Neural progenitor cell (in vitro differentiated cells): ENCODE measurements around the gene SIPA1L3. TPM values are rescaled to one million over a fixed set of nuclear protein-coding genes. Genes with fewer than 3 reads are reported as not detected.
A peak's percentile ranks its signal among the peaks of the same experiment; 100 is the strongest.

ENCODE experiments used
- DNase-seq: peaks from one replicate; pipeline ENCODE4 v3.0.0-alpha.2; 2016; ENCODE audit warnings: low spot score
- H2AFZ ChIP-seq: fragments of 200-600 bp; sonication (generic); replicated peaks from 2 replicates; pipeline ENCODE4 v1.6.1; 2016; ENCODE audit warnings: antibody characterized with exemption
- H3F3A ChIP-seq: fragments of 200-600 bp; sonication (generic); 2 replicates; pipeline ENCODE4 v1.6.1; 2016; ENCODE audit warnings: antibody characterized with exemption, low read depth
- H3K27ac ChIP-seq: fragments of 200-600 bp; sonication (generic); 2 replicates; pipeline ENCODE4 v1.5.1; 2016; ENCODE audit warnings: mild to moderate bottlenecking
- H3K27me3 ChIP-seq: fragments of 200-600 bp; sonication (generic); 2 replicates; pipeline ENCODE4 v1.6.1; 2016; ENCODE audit warnings: mild to moderate bottlenecking, moderate library complexity
- H3K36me3 ChIP-seq: fragments of 200-600 bp; sonication (generic); 2 replicates; pipeline ENCODE4 v1.5.1; 2016
- H3K4me1 ChIP-seq: fragments of 200-600 bp; sonication (generic); 2 replicates; pipeline ENCODE4 v1.6.1; 2016; ENCODE audit warnings: mixed run types
- H3K4me2 ChIP-seq: fragments of 200-600 bp; sonication (generic); 2 replicates; pipeline ENCODE4 v1.6.1; 2016
- H3K4me3 ChIP-seq: fragments of 200-600 bp; sonication (generic); 2 replicates; pipeline ENCODE4 v1.5.1; 2016
- H3K79me2 ChIP-seq: fragments of 200-600 bp; sonication (generic); 2 replicates; pipeline ENCODE4 v1.6.1; 2016; ENCODE audit warnings: low read depth
- H3K9ac ChIP-seq: fragments of 200-600 bp; sonication (generic); 2 replicates; pipeline ENCODE4 v1.6.1; 2016
- H3K9me3 ChIP-seq: fragments of 200-600 bp; sonication (generic); 2 replicates; pipeline ENCODE4 v1.5.1; 2016; ENCODE audit warnings: low read depth
- H4K20me1 ChIP-seq: fragments of 200-600 bp; sonication (generic); 2 replicates; pipeline ENCODE4 v1.6.1; 2016; ENCODE audit warnings: low read depth
- H3K27ac Mint-ChIP-seq: 3 replicates; pipeline ENCODE4 v1.8.0; 2021; ENCODE audit warnings: mixed read lengths
- H3K27me3 Mint-ChIP-seq: 2 replicates; pipeline ENCODE4 v1.8.0; 2022; ENCODE audit warnings: low read depth, mild to moderate bottlenecking, inconsistent platforms, moderate library complexity, mixed read lengths; ENCODE audit not compliant: insufficient read depth
- H3K36me3 Mint-ChIP-seq: 3 replicates; pipeline ENCODE4 v1.8.0; 2021; ENCODE audit warnings: mixed read lengths
- H3K4me1 Mint-ChIP-seq: 3 replicates; pipeline ENCODE4 v1.8.0; 2021; ENCODE audit warnings: mixed read lengths
- H3K4me3 Mint-ChIP-seq: 3 replicates; pipeline ENCODE4 v1.8.0; 2021; ENCODE audit warnings: mild to moderate bottlenecking, moderate library complexity, mixed read lengths
- H3K9me3 Mint-ChIP-seq: 3 replicates; pipeline ENCODE4 v1.8.0; 2020; ENCODE audit warnings: mixed read lengths
- CTCF ChIP-seq: fragments of 200-600 bp; sonication (generic); IDR thresholded peaks from 2 replicates; pipeline ENCODE4 v1.5.1; 2017; ENCODE audit warnings: antibody characterized with exemption, mild to moderate bottlenecking
- EZH2 ChIP-seq: fragments of 200-600 bp; sonication (generic); IDR thresholded peaks from 2 replicates; pipeline ENCODE4 v1.6.1; 2017; ENCODE audit warnings: antibody characterized with exemption, mild to moderate bottlenecking, moderate library complexity
- EZH2phosphoT487 ChIP-seq: fragments of 200-600 bp; sonication (generic); IDR thresholded peaks from 2 replicates; pipeline ENCODE4 v1.6.1; 2017; ENCODE audit warnings: antibody characterized with exemption
- total RNA-seq: library from RNA; depleted of rRNA; stranded (reverse); fragments of >200 nt; gene quantifications from 2 replicates; pipeline ENCODE4 v1.2.3, GENCODE V29; 2015; ENCODE audit warnings: low replicate concordance

SIPA1L3 gene
- total RNA-seq, 1 donor from 2014 or later: 19.2 TPM

GRCh38 chr19:37953918-37954303, 46.9 kb downstream of the SIPA1L3 start:
- Histone ChIP-seq H3K4me2 (peak overlapping the region; percentile 70), H3K27me3 (no peaks in the 10 kb centered on the region), H3K27ac (peak overlapping the region; percentile 95), H3K9ac (no peak overlapping the region), H4K20me1 (no peaks in the 10 kb centered on the region), H3K4me1 (peaks cover 39% of the 10 kb centered on the region), H3K79me2 (peaks cover 88% of the 10 kb centered on the region), H3K4me3 (peak overlapping the region; percentile 12), H3F3A (peaks cover 39% of the 10 kb centered on the region), H3K9me3 (no peaks in the 10 kb centered on the region), H3K36me3 (no peaks in the 10 kb centered on the region), H2AFZ (no peak overlapping the region)
- Mint-ChIP-seq H3K27me3 (peaks cover 11% of the 10 kb centered on the region), H3K9me3 (peaks cover 11% of the 10 kb centered on the region), H3K4me1 (peaks cover 43% of the 10 kb centered on the region), H3K4me3 (peak overlapping the region; percentile 36), H3K36me3 (peaks cover 12% of the 10 kb centered on the region), H3K27ac (peak overlapping the region; percentile 86)
- TF ChIP-seq EZH2 (no peak), EZH2phosphoT487 (no peak), CTCF (no peak)
- DNase-seq: no peak

- Histone ChIP-seq H3K36me3 (no peaks in the 10 kb centered on the region), H3F3A (peaks cover 39% of the 10 kb centered on the region), H3K4me1 (peaks cover 39% of the 10 kb centered on the region), H3K79me2 (peaks cover 88% of the 10 kb centered on the region), H4K20me1 (no peaks in the 10 kb centered on the region), H3K4me2 (peak overlapping the region; percentile 70), H3K27ac (peak overlapping the region; percentile 95), H3K9me3 (no peaks in the 10 kb centered on the region), H2AFZ (no peak overlapping the region), H3K9ac (no peak overlapping the region), H3K4me3 (peak overlapping the region; percentile 12), H3K27me3 (no peaks in the 10 kb centered on the region)
- peak; percentile 58 for DNase-seq
- peaks cover 43% of the 10 kb centered on the region for H3K4me1 Mint-ChIP-seq
- peak overlapping the region; percentile 86 for H3K27ac Mint-ChIP-seq
- H3K9me3 Mint-ChIP-seq: peaks cover 17% of the 10 kb centered on the region
- peaks cover 11% of the 10 kb centered on the region for H3K27me3 Mint-ChIP-seq
- H3K4me3 Mint-ChIP-seq: no peak overlapping the region
- TF ChIP-seq EZH2phosphoT487 (no peak), CTCF (no peak), EZH2 (no peak)
- H3K36me3 Mint-ChIP-seq: peaks cover 17% of the 10 kb centered on the region
Observed at GRCh38 chr19:37954421-37954874, 47.4 kb downstream of the SIPA1L3 start.

GRCh38 chr19:37955986-37956385, 49.0 kb downstream of the SIPA1L3 start:
- Mint-ChIP-seq H3K9me3 (peaks cover 23% of the 10 kb centered on the region), H3K27me3 (peaks cover 8% of the 10 kb centered on the region), H3K27ac (no peak overlapping the region), H3K36me3 (peaks cover 14% of the 10 kb centered on the region), H3K4me1 (peaks cover 41% of the 10 kb centered on the region), H3K4me3 (no peak overlapping the region)
- Histone ChIP-seq H3K4me2 (no peak overlapping the region), H2AFZ (no peak overlapping the region), H3K4me3 (no peak overlapping the region), H3K4me1 (peaks cover 39% of the 10 kb centered on the region), H3K9me3 (no peaks in the 10 kb centered on the region), H3K36me3 (no peaks in the 10 kb centered on the region), H3K27me3 (no peaks in the 10 kb centered on the region), H3K79me2 (peaks cover 88% of the 10 kb centered on the region), H4K20me1 (no peaks in the 10 kb centered on the region), H3K27ac (no peak overlapping the region), H3K9ac (no peak overlapping the region), H3F3A (peaks cover 39% of the 10 kb centered on the region)
- TF ChIP-seq CTCF (no peak), EZH2phosphoT487 (no peak), EZH2 (no peak)
- DNase-seq: no peak
